IPS-NIHi7 (cell line): Measurements from ENCODE around the gene TIGD3.
"Not testable (repeated sequence)": the region's sequence is repeated elsewhere in the genome, so short reads cannot be mapped to it uniquely, and the experiment has no call there.

Experiments
- DNase-seq: peaks from one replicate; pipeline ENCODE4 v3.0.0; 2012; ENCODE audit warnings: mixed read lengths; ENCODE audit errors: extremely low spot score

Gene TIGD3

DNA sequence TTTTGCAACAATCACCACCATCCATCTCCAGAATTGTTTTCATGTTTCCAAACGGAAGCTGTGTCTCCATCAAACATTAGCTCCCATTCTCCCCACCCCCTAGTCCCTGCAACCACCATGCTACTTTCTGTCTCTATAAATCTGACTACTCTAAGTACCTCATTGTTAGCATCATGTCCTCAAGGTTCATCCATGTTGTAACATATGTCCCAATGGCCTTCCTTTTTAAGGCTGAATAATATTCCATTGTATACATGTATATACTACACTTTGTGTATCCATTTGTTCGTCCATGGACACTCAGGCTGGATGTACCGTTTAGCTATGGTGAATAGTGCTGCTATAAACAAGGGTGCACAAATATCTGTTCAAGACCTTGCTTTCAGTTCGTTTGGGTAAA is 29.1 kb upstream of the TIGD3 start:
- DNase-seq, result no peak

DNA sequence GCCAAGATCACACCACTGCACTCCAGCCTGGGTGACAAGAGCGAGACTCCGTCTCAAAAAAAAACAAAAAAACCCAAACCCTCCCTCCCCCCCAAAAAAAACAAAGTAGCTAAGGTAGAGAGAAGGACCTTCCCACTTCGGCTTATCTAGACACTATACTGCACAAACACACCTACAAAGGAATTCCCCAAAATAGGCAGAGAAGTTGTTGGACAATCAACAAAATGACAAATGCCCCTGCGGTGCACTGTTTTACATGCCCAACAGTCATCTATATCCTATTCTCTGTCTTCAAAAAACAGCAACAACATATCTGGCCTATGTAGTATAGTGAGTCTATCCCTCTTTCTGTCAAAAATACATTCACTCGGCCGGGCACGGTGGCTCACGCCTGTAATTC is 27.5 kb upstream of the TIGD3 start:
- DNase-seq, result no peak

GRCh38 chr11:65329478-65329877 is 25.1 kb upstream of the TIGD3 start:
- no peak for DNase-seq

DNA sequence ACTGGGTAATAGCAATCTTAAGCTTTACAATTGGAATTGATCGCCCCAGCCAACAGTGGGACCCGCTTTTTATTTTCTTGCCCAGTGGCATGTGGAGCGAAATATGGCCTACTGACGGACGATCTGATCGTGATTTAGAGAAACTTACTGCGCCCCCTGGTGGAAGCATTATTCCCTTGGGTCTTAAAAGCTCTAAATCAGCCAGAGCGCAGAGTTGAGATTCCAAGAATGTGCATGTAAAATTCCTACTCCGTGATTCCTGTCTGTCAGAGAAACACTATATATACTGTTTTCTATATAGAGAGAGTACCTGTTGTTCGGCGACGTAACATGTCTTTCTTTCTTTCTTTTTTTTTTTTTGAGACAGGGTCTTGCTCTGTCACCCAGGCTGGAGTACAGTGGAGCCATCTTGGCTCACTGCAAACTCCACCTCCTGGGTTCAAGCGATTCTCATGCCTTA is 24.6 kb upstream of the TIGD3 start:
- peak; percentile 69 for DNase-seq

- no peak for DNase-seq
Measured at GRCh38 chr11:65330544-65330943, 24.0 kb upstream of the TIGD3 start.

DNA sequence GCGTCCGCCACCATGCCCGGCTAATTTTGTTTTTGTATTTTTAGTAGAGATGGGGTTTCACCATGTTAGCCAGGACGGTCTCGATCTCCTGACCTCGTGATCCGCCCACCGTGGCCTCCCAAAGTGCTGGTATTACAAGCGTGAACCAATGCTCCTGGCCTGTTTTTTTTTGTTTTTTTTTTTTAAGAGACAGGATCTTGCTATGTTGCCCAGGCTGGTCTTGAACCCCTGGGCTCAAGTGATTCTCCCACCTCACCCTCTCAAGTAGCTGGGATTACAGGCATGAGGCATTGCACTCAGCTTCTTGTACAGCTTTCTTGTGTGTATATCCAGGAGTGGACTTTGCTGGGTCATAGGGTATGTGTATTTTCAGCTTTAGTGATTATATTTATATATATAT is 22.0 kb upstream of the TIGD3 start:
- not testable (repeated sequence) for DNase-seq

- no peak for DNase-seq
Measured at GRCh38 chr11:65334696-65335295, 19.8 kb upstream of the TIGD3 start.

- DNase-seq, result no peak
Measured at GRCh38 chr11:65338676-65339075, 15.9 kb upstream of the TIGD3 start.

DNA sequence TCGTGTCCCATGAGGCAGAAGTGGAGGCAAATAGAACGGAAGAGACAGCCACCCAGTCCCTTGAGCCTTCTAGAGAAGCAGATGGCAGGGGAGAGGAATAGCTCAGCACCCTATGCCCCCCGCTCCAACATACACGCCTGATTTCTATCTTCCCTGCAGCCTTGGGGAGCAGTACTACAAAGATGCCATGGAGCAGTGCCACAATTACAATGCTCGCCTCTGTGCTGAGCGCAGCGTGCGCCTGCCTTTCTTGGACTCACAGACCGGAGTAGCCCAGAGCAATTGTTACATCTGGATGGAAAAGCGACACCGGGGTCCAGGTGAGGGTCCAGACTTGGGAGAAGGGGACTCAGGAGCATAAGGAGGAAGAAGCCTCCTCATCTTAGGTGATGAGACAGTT is 14.3 kb upstream of the TIGD3 start:
- DNase-seq, result no peak

- DNase-seq, result no peak
Measured at GRCh38 chr11:65341856-65342255, 12.7 kb upstream of the TIGD3 start.

GRCh38 chr11:65351511-65351910 is 3.0 kb upstream of the TIGD3 start:
- DNase-seq, result no peak

GRCh38 chr11:65352783-65353182 is 1.8 kb upstream of the TIGD3 start:
- no peak for DNase-seq

- DNase-seq, result no peak
Measured at GRCh38 chr11:65353376-65353775, 1.2 kb upstream of the TIGD3 start.

DNA sequence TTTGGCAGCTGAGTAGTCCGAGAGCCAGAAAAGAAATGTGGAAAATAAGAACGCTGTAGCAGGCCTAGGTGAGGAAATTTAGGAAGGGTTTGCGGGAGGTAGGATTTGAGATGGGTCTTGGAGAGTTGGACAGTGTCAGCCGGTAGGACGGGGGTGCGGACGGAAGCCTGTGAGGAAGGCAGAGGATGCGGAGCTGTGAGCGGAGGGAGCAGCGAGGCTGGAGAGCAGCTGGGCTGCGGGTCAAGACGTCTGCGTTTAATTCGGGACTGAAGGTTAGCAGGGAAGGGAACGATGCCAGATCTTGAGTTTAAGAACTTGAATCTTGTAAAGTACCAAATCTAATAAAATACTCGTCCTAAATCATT is 669 bp upstream of the TIGD3 start:
- peak; percentile 57 for DNase-seq

DNA sequence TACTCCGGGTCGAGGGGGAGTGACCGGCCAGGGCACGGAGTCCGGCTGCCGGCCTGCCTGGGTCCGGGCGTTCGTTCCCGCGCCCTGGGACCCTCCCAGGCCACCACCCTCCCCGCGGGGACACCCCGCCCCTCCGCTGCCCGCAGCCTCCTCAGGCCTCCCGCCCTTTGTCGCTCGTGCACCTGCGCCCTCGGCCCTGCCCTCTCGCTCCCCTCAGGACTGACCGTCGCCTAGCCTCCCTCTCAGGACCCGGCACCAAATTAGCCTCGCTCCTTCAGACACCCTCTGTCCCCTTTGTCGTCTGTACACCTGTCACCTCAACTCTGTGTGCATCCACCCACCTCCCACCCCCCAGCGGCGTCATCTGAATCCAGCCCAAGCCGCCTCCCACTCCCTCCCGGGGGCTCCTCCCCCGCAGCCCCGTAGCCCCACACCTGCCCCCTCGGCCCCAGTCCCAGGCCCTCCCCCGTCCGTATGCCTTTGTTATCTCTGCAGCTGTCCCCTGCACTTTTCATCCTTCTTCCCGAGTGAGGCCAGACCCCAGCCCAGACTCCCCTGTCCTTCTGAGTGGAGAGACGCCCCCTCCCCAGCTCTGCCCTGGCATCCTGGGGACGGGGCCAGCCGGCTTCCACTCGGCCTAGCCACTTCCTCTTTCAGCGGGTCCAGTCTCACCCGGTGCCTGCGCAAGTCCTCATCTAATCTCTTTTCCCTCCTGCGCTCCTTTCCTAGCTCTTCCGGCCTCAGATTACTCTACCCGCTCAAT is 643 bp downstream of the TIGD3 start:
- peak; percentile 51 for DNase-seq

- DNase-seq, result no peak
Measured at GRCh38 chr11:65355776-65356393, 1.3 kb downstream of the TIGD3 start.

GRCh38 chr11:65356394-65356972 is 1.9 kb downstream of the TIGD3 start:
- DNase-seq, result no peak

DNA sequence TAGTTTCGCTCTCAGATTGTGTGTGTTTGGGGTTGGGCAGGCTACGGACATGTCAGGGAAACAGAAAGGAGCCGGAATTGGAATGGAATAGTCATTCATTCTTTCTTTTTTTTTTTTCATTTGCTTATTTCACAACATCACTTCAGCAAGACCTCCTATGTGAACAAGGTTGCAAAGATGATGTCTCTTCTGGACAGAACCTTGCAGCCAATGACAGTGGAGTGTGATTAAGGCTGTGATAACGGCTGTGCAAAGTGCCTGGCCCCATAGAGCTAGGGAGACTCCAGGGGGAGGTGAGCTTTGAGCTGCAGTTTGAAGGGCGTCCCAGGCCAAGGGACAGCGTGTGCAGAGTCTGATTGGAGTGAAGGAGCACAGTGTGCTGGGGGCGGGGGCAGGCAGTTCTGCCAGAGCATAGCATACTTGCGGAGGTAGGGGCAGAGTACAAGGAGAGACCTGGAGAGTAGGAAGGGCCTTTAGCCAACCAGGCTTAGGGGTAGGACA is 3.4 kb downstream of the TIGD3 start:
- DNase-seq, result no peak

DNA sequence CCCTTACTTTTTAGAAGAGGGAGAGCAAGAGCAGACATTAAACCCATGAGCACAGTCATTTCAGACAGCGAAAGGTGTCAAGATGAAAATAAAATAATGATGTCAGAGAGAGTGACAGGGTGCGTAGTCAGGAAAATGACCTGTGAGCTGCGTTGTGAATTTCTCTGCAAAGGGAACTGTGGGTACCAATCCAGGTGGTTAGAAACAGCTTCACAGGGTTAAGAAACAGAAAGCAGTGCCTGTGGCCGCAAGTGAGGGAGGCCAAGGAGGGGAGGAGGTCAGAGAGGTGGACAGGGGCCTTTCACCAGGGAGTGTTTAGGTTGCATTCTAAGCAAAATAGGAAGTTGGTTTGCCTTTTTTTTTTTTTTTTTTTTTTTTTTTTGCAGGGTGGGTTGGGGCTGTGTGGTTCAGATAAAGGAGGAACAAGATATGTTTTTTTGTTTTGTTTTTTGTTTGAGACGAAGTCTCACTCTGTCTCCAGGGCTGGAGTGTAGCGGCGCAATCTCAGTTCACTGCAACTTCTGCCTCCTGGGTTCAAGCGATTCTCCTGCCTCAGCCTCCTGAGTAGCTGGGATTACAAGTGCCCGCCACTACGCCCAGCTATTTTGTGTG is 7.9 kb downstream of the TIGD3 start:
- DNase-seq, result no peak

- no peak for DNase-seq
Measured at GRCh38 chr11:65362966-65363365, 8.4 kb downstream of the TIGD3 start.

DNA sequence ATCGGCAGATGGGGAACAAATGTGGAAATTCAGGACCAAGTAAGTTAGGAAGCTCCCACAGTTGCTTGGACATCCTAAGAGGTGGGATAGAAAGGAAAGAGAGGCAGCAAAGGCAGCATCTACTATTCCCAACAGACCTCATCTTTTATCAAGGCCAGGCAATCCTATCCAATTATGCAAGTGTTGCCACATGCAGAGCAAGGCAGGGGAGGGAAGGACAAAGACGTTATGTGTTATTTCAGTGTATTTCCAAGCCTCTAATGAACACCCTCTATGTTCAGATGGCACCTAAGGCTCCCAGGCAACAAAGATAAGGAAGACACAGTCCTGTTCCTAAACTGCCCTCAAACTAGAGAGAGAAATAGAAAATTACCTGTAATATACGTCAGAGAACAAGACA is 9.2 kb downstream of the TIGD3 start:
- no peak for DNase-seq

DNA sequence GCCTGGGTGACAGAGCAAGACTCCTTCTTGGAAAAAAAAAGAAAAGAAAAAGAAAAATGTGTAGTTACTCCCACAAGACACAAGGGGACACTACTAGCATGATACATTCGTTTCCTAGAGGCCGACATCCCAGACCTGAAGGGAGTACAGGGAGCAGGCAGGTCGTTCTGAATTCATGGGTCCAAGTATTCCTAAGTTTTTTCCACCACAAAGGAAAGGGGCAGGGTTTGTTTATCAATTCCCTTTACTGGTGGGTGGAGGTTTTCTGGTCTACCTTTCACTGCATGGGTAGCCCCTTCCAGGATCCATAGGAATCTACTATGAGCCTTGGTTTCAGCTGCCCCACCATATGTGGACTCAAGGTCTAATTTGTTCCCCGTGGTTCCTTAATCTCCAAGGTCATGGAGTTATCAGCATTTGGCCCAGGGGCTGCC is 11.8 kb downstream of the TIGD3 start:
- DNase-seq, result peak; percentile 86
